HG02973 (cell line): Measurements from ENCODE around the gene HSPA12B.

Source experiments
- ATAC-seq: cut with Tn5 transposase; IDR thresholded peaks from one replicate; pipeline ENCODE4 v1.9.1; 2021; ENCODE audit warnings: moderate library complexity; ENCODE audit not compliant: unreplicated experiment

Gene HSPA12B

DNA sequence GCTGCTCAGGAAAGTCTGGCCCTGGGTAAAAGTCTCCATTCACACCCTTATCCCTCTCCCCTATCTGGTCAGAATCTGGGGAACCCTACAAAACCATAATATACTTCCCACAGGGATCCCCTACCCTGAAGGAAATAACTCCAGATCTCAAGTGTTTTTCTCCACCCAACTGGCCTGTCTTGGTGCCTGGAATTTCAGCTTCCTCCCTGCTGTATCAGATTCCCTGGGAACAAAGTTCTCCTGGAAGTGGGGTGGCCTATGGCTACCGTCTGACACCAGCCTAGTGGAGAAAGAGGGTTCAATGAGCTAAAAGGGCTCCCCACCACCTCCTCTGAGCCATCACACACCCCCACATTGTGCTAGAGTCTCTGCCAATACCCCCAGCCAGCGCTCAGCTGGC, 15.0 kb downstream of the HSPA12B start:
- ATAC-seq: no peak

DNA sequence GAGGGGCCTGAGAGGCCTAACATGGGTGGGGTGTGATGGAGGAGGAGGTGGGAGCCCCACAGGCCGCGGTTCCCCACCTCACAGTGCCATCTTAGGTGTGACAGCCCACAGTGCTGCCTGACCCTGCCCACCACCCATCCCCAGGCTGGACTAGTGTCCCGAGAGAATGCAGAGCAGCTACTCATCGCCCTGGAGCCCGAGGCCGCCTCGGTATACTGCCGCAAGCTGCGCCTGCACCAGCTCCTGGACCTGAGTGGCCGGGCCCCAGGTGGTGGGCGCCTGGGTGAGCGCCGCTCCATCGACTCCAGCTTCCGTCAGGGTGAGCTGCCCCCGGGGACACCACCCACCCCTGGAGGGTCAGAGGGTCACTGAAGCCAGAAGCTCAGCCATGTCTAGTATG, 15.6 kb downstream of the HSPA12B start:
- no peak for ATAC-seq

DNA sequence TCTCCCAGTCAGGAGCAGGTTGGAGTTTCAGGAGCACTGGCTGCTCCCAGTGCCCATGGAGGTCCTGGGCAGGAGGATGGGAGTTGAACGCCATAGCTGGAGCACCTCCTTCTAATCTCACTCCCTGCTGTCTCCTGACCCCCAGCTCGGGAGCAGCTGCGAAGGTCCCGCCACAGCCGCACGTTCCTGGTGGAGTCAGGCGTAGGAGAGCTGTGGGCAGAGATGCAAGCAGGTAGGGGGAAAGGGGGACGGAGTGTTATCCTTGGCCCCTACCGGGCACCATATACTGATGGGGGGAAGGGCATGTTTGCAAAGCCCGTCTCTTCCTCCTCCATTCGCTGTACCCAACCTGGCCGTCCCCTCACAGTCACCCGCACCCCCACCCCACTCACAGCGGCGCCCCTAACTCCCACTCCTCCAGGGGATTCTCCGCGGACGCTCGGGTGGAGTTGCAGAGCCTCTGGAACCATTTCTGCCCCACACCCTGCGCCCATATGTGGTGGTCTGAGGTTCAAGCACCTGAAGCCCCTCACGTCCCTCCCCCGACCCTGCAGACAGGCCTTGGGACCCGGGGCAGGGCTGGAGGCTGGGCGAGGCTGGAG, 16.7 kb downstream of the HSPA12B start:
- ATAC-seq: no peak

DNA sequence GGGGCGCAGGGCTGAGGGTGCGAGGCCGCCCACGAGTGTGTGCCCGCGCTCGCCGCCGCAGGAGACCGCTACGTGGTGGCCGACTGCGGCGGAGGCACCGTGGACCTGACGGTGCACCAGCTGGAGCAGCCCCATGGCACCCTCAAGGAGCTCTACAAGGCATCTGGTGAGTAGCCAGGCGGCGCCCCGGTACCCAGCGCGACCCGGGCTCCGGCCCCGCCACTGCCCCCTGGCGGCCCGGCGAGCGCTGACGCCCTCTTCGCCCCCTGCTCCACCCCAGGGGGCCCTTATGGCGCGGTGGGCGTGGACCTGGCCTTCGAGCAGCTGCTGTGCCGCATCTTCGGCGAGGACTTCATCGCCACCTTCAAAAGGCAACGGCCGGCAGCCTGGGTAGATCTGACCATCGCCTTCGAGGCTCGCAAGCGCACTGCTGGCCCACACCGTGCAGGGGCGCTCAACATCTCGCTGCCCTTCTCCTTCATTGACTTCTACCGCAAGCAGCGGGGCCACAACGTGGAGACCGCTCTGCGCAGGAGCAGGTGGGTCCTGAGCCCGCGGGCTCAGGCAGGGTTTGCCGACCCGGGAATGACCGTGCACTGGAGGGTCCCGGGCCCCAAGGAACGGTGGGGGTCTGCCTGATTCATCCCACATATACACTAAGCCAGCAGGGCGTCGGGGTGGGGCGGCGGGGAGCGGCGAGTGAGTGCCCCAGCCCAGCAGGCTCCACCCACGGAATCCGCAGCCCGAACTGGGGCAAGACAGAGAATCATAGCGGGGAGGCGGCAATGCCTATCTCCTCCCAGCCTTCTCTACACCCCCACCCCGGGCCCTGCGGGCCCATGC, 17.4 kb downstream of the HSPA12B start:
- ATAC-seq: no peak

DNA sequence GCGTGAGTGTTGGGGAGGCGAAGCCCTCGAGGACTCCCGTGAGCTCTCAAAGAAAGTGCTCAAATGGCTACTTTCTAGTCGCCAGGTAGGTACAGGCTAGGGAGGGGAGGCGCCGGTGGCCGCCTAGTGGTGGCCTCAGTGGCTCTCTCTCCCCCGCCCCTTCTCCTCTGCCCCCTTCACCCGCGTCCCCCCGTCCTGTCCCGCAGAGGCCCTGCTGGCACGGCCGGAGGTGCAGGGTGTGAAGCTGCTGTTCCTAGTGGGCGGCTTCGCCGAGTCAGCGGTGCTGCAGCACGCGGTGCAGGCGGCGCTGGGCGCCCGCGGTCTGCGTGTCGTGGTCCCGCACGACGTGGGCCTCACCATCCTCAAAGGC, 18.8 kb downstream of the HSPA12B start:
- ATAC-seq: no peak

DNA sequence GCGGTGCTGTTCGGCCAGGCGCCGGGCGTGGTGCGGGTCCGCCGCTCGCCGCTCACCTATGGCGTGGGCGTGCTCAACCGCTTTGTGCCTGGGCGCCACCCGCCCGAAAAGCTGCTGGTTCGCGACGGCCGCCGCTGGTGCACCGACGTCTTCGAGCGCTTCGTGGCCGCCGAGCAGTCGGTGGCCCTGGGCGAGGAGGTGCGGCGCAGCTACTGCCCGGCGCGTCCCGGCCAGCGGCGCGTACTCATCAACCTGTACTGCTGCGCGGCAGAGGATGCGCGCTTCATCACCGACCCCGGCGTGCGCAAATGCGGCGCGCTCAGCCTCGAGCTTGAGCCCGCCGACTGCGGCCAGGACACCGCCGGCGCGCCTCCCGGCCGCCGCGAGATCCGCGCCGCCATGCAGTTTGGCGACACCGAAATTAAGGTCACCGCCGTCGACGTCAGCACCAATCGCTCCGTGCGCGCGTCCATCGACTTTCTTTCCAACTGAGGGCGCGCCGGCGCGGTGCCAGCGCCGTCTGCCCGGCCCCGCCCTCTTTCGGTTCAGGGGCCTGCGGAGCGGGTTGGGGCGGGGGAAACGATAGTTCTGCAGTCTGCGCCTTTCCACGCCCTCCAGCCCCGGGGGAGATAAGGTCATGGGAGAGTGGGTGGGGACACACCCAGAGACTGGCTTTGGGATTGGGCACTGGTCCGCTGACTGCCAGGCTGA, 19.3 kb downstream of the HSPA12B start:
- ATAC-seq: no peak

DNA sequence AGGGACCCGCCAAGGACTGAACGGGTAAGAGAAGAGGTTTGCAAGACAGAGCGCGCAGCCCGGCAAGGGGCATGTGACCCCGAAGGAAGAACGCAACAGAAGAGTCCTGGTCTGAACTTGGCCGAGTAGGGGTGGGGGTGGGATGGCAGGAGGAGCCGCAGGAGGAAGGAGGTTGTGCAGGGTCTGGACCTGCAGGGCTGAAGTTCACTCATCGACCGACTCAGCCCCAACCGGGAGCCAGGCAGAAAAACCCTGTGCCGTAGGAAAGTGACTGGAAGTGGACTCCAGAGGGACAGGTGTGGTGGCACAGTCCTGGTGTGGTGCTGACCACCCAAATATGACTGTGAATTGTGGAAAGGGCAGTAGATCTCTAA, 19.9 kb downstream of the HSPA12B start:
- ATAC-seq: no peak

DNA sequence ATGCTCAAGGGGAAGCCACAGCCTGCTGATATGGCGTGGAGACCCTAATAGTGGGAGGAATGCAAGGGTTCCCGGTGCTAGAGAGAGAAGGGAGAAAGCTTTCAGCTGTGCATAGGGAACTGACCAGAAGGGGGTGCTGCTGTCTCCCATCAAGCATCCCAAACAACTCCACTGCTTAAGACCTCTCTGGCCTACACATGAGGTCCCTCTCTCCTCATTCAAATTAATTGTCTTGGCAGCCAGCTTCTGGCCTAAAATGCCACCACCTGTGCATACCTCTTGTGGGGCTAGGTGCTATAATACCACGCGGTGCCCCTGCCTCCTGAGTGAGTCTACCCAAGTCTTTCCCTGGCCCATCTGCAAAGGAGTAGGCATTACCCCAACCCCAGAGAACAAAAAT, 20.6 kb downstream of the HSPA12B start:
- ATAC-seq: no peak

DNA sequence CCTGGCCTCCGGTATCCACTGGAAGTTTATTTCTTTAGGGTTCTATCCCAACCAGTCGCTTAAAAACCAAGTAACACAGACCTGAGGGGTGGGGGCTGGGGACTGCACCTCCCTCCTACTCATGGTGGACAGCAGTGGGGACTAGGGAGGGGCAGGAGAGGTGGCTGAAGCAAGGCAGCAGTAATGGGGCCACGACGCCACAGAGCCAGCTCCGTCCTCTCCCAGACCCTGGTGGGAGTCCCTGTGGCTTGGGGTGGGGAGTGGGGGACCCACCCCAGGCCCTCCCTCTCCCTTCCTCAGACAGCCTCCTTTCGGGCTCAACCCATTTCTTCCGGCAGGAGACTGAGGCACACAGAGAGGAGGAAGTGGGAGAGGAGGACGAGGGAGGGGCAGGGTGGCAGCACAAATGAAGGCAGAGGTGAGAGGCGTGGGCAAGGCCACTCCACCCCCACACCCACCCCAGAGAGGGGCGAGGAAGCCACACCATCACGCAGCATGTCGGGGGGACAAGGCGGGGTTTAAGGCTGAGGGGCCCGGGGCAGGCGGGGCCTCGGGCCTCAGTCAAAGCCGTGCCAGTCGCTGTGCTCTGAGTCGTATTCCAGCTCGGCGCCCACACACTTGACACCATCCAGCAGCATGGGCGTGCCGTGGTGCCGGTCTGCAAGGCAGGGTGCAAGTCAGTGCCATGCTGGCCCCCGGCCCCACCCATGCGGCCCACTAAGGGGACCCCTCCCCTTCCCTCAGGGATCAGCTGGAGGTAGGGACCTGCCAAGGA, 21.2 kb downstream of the HSPA12B start:
- ATAC-seq: no peak

DNA sequence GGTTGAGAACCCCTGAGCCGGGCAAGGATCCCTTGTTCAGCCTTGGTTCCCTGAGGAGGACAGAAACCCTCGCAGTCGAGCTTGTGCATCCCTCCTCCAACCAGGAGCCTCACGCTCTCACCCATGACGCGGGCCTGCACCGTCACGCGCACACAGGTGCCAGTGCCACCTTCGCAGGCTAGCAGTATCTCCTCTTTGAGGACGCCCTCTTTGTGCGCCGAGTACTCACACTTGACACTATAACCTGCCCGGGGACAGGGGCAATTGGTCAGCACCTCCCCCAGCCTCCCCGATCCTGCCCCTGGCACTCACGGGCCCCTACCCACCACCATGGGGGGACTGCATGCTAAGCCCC, 21.8 kb downstream of the HSPA12B start:
- ATAC-seq: no peak

DNA sequence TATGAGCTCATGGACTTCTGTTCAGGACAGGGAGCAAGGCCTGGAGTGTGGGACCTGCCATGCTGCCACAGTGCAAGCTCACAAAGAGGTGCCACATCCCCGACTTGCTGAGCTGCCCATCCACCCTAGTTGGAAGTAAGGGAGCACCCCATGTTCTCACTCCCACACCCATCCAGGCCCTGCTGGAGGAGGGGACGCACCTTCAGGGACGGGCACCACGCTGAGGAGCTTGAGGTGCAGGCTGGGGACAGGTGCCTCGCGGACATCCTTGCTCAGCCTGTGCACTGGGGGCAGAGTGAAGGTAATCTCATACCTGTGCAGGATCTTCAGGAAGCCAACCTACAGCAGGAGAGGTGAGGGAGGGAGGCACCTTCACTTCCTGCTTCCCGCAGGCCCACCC, 22.8 kb downstream of the HSPA12B start:
- ATAC-seq: no peak

DNA sequence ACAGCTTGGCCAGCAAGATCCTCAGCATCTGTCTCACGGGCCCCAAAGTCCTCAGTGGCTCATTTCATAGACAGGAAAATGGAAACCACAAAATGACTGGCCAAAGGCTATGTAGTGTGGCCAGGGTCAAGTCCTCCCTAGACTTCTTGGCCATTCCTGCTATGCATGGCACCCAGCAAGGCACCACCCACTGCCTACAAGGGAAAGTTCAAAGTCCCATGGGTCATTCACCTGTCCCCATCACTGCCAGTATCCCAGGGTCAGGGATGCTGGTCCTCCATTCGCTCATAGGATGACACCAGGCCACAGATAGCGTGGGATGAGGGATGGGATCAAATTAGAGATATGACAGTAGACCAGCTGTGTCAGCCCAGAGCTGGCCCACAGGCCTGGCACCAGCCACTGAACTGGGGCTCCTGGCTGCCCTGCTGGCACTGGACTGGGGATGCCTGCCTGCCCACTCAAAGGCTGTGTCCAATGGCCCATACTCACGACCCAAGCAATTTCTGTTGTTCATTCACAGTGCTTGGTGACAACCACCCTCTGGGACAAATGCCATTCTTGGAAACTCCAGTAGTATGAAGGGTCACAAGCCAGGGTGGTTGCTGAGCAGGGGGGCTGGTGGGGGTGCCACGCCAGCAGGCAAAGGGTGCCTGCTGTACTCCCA, 23.5 kb downstream of the HSPA12B start:
- no peak for ATAC-seq

DNA sequence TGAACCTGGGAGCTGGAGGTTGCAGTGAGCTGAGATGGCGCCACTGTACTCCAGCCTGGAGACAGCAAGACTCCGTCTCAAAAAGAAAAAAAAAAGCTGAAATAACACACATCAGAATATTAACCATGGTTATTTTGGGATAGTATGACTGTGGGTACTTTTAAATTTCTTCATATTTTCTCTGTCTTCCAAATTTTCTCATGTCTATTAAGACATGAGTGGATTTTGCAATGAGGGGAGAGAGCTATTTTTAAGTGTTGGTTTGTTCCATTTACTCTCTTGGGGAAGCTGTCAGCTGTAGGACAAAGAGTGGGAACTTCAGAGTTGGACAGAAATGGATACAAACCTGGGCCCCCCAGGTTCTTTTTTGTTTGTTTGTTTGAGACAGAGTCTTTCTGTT, 24.8 kb downstream of the HSPA12B start:
- ATAC-seq: no peak

DNA sequence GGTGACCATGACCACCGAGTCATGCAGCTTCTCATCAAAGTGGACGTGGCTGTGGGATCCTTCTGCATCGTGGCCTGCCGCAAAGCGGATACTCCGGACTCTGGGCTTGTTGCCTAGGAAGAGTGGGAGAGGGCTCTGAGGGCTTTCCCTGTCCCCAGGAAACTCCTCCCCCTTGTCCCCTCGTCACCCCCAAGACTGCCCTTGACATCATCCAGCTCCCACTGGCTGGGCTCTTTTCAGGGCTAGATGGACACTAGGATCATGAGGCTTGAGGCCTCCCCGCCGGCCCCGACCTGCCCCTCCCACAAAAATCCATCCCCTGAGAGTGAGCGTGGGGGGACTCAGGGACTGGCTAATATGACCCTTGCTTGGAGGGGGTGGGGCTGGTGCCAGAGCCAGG, 26.1 kb downstream of the HSPA12B start:
- no peak for ATAC-seq

DNA sequence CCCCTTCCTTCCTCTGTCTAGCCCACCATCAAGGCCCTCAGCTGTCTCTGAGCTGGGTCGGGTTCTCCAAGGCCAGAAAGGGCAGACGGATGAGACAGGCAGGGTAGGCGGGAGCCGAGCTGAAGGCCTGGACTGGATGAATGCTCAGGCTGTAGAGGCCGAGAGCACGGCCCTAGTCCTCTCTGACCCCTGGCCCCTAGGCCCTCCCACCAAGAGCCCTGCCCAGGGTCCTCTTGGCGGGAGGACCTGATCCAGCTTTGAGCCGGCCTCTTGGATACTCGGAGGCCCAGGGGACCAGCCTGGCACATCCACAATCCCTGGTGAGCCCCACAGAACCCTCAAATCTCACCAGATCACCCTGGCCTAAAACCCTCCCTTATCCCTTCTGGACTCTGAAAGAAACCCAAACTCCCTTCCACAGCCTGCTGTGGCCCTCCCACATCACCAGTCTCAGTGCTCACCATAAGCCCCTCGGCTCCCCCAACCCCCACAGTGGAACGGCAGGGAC, 26.9 kb downstream of the HSPA12B start:
- ATAC-seq: no peak

DNA sequence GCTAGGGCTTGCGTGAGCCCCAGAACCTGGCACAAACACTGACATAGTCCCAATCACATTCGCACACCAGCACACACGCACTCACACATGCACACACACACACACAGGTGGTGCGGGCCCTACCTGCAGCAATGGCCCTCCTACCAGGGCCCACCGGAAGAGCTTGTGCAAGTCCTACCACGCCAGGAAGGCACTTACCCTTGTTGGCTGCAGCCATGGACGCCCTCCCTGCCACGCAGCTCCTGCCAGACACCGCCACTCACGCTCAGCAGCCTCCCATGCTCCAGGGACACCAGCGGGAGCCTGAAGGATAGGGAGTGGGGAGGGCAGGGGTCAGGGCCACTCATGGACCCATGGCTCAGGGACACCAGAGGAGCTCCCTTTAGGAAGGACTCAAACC, 27.4 kb downstream of the HSPA12B start:
- no peak for ATAC-seq

DNA sequence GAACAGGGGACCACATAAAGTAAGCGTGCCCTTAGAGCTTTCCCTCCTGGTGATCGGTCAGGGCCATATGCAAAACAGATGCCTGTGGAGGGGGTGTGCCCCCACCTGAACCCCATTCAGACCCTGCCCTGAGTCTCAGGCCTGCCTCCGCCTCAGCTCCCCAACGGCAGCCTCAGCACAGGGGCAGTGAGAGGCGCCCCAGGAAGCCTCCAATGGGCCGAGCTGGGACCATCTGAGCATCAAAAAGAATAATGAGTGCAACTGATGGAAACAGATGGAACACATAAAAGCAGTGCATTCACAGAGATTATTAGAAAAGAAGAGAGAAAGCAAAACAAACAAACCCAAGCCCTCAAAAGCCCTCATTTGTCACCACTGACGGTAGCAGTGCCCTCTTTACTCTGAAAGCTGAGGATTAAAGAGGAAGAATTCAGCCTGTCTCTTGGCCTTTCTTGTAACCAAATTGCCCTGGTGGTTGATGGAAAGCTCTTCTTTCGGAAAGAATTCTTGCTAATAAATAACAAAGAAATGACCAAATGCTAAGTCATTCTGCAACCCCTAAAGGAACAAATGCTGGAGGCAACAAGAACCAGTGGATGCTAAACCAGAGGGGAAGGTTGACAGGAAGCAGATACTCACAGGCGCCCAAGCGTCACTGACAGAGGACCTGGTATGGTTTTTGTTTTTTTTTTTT, 28.3 kb downstream of the HSPA12B start:
- ATAC-seq: no peak

DNA sequence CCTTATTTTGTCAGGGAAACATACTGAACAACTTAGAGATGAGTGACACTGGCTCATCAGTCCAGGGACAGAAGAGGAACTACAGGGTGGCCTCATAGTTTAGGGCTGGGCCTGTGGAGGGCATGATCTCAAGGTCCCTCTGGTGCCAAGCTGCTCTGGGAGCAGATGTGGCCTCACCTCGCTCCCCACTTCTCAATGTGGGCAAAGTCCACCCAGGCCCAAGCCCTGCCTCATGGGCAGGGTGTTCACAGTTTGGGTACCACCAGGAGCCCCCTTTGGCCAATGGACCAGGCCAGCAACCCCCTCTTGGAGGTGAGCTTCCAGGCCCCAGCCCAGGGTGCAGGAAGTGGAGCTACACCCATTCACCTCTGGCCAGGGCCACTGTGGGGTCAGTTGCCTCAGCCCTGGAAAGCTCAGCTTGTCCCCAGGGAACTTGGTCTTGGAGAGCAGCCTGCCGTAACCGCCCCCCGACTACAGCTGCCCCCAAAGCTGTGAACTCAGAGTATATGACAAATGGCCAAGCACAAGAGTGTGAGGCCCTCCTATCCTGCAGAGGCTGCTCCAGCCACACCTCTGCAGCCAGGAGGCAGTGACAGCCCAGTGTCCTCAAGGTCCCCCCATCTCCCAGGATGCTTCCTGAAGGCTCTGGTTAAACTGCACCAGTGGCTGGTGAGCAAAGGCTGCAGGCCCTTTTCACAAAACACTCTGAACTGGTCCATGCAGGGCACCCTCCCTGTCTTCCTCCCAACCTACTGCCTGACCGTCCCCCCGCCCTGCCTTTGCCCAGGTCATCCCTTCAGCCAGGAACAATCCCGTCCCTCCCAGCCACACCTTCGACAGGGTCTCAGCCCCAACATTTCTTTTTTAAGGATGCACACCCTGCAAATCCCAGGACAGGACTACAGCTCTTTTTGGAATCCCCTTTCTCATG, 31.5 kb downstream of the HSPA12B start:
- ATAC-seq: no peak

DNA sequence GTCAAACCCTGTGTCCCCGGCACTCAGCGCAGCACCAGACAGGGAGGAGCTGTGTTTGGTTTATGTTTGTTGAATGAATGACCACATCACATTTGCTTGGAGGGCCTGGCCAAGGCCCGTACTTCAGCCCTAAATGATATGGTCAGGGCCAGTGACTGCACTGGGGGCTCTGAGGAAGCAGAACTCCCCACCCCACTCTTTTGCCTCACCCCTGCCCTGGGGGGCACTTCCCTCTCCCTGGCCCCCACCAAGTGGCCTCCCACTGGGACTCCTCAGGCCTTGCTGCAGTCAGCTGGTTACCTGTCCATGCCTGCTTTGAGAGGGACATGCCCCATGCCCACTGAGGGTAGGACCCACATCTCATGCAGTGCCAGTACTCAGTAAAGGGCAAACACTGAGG, 32.2 kb downstream of the HSPA12B start:
- ATAC-seq: no peak
